DLD1 (cell line): Measurements from ENCODE around the gene RHCG.
"Not testable (repeated sequence)": the region's sequence is repeated elsewhere in the genome, so short reads cannot be mapped to it uniquely, and the experiment has no call there.

ENCODE experiments used
- in situ Hi-C: cut with HindIII; loops from 2 replicates; pipeline ENCODE4 v1.10.0; 2017; ENCODE audit warnings: low sequenced_read_pairs

Gene RHCG

GRCh38 chr15:89479173-89479572, 17.2 kb downstream of the RHCG start:
- in situ Hi-C loops = no loop called here

GRCh38 chr15:89477411-89478242, 18.8 kb downstream of the RHCG start:
- in situ Hi-C loops = no loop called here

GRCh38 chr15:89475661-89476060, 20.7 kb downstream of the RHCG start:
- in situ Hi-C loops = no loop called here

- in situ Hi-C loops = no loop called here
Measured at GRCh38 chr15:89472785-89473256, 23.6 kb downstream of the RHCG start.

GRCh38 chr15:89469426-89470096, 26.8 kb downstream of the RHCG start:
- in situ Hi-C loops = no loop called here

- in situ Hi-C loops = not testable (repeated sequence)
Measured at GRCh38 chr15:89468813-89469212, 27.6 kb downstream of the RHCG start.

GRCh38 chr15:89463113-89463512, 33.3 kb downstream of the RHCG start:
- in situ Hi-C loops = no loop called here

GRCh38 chr15:89462198-89462912, 34.0 kb downstream of the RHCG start:
- in situ Hi-C loops = no loop called here

GRCh38 chr15:89461386-89461785, 35.0 kb downstream of the RHCG start:
- in situ Hi-C loops = no loop called here

GRCh38 chr15:89460048-89460447, 36.3 kb downstream of the RHCG start:
- in situ Hi-C loops = no loop called here

GRCh38 chr15:89459271-89460038, 36.9 kb downstream of the RHCG start:
- in situ Hi-C loops = no loop called here

- in situ Hi-C loops = no loop called here
Measured at GRCh38 chr15:89458440-89458839, 37.9 kb downstream of the RHCG start.

GRCh38 chr15:89457086-89457485, 39.3 kb downstream of the RHCG start:
- in situ Hi-C loops = no loop called here

- in situ Hi-C loops = no loop called here
Measured at GRCh38 chr15:89455535-89455934, 40.8 kb downstream of the RHCG start.

- in situ Hi-C loops = no loop called here
Measured at GRCh38 chr15:89452330-89452836, 44.0 kb downstream of the RHCG start.

GRCh38 chr15:89451846-89452245, 44.5 kb downstream of the RHCG start:
- in situ Hi-C loops = no loop called here

- in situ Hi-C loops = no loop called here
Measured at GRCh38 chr15:89450076-89451006, 46.0 kb downstream of the RHCG start.

GRCh38 chr15:89448825-89449224, 47.6 kb downstream of the RHCG start:
- in situ Hi-C loops = no loop called here

GRCh38 chr15:89447676-89448075, 48.7 kb downstream of the RHCG start:
- in situ Hi-C loops = no loop called here
